Keratinocyte (primary cell): ENCODE measurements around the gene XPC. TPM values are rescaled to one million over a fixed set of nuclear protein-coding genes. Genes with fewer than 3 reads are reported as not detected.

Experiments
- DNase-seq: peaks from one replicate; pipeline ENCODE4 v3.0.0-alpha.2; 2011; ENCODE audit warnings: low read depth, missing footprints, low spot score
- FAIRE-seq: peaks from 2 replicates; lab custom pipeline; 2011; peaks lifted over from hg19 to GRCh38; lab: Jason Lieb, UNC
- H2AFZ ChIP-seq: 2 replicates; pipeline ENCODE4 v1.6.0; 2012; ENCODE audit warnings: low read length, control low read depth, inconsistent platforms; ENCODE audit not compliant: control insufficient read depth
- H3K27ac ChIP-seq: 2 replicates; pipeline ENCODE4 v1.5.1; 2011; ENCODE audit warnings: low read length; ENCODE audit not compliant: control insufficient read depth, insufficient read depth
- H3K27me3 ChIP-seq: 3 replicates; pipeline ENCODE4 v1.6.0; 2011; ENCODE audit warnings: low read length; ENCODE audit not compliant: control insufficient read depth, insufficient read depth; ENCODE audit errors: extremely low read depth
- H3K36me3 ChIP-seq, 2 experiments: 2 replicates in 1 of 2; 3 replicates in 1 of 2; pipeline ENCODE4 v1.5.1; 2011; ENCODE audit warnings: low read length in 2 of 2, mild to moderate bottlenecking in 1 of 2; ENCODE audit not compliant: control insufficient read depth in 2 of 2, insufficient read depth in 2 of 2; ENCODE audit errors: extremely low read depth in 1 of 2
- H3K4me1 ChIP-seq: 3 replicates; pipeline ENCODE4 v1.5.1; 2011; ENCODE audit warnings: low read length; ENCODE audit not compliant: control insufficient read depth, insufficient read depth; ENCODE audit errors: extremely low read depth
- H3K4me2 ChIP-seq: 3 replicates; pipeline ENCODE4 v1.6.0; 2011; ENCODE audit warnings: low read depth, low read length; ENCODE audit not compliant: control insufficient read depth, insufficient read depth; ENCODE audit errors: extremely low read depth
- H3K4me3 ChIP-seq, 3 experiments: fragments of 200-600 bp in 1 of 3; sonication (generic) in 1 of 3; 2 replicates in 2 of 3; 3 replicates in 1 of 3; pipeline ENCODE4 v1.5.1; 2011 to 2016; ENCODE audit warnings: low read length in 3 of 3, mild to moderate bottlenecking in 3 of 3, control low read depth in 2 of 3, inconsistent platforms in 1 of 3, low read depth in 1 of 3, mixed read lengths in 1 of 3, mixed run types in 1 of 3, moderate library complexity in 1 of 3; ENCODE audit not compliant: control insufficient read depth in 2 of 3, insufficient read depth in 2 of 3; ENCODE audit errors: extremely low read depth in 1 of 3
- H3K79me2 ChIP-seq: 2 replicates; pipeline ENCODE4 v1.6.0; 2012; ENCODE audit warnings: low read length; ENCODE audit not compliant: control insufficient read depth, insufficient read depth
- H3K9ac ChIP-seq: 3 replicates; pipeline ENCODE4 v1.6.0; 2011; ENCODE audit warnings: low read length; ENCODE audit not compliant: control insufficient read depth, insufficient read depth; ENCODE audit errors: extremely low read depth
- H3K9me1 ChIP-seq: 3 replicates; pipeline ENCODE4 v1.6.0; 2011; ENCODE audit warnings: low read length; ENCODE audit not compliant: control insufficient read depth, insufficient read depth; ENCODE audit errors: extremely low read depth
- H3K9me3 ChIP-seq: 2 replicates; pipeline ENCODE4 v1.5.1; 2012; ENCODE audit warnings: low read depth, low read length; ENCODE audit not compliant: control insufficient read depth
- H4K20me1 ChIP-seq: 3 replicates; pipeline ENCODE4 v1.6.0; 2011; ENCODE audit warnings: low read length; ENCODE audit not compliant: control insufficient read depth, insufficient read depth; ENCODE audit errors: extremely low read depth
- CTCF ChIP-seq, 3 experiments: IDR thresholded peaks in 1 of 3; conservative IDR thresholded peaks in 1 of 3; optimal IDR thresholded peaks in 1 of 3; 2 replicates in 2 of 3; 3 replicates in 1 of 3; pipeline versions ENCODE3 to v1.5.1; 2011; ENCODE audit warnings: low read length in 3 of 3, mild to moderate bottlenecking in 3 of 3, moderate library complexity in 2 of 3, control low read depth in 1 of 3, inconsistent platforms in 1 of 3; ENCODE audit not compliant: insufficient read depth in 2 of 3; ENCODE audit errors: extremely low read depth in 1 of 3
- EZH2 ChIP-seq: IDR thresholded peaks from one replicate; pipeline ENCODE4 v1.6.1; 2012; ENCODE audit warnings: inconsistent platforms, mild to moderate bottlenecking, low read length, moderate library complexity
- dilution Hi-C: fragments of 300-500 bp; cut with MboI; formaldehyde crosslinking; loops from one replicate; pipeline ENCODE4 v1.7.0; 2020; ENCODE audit warnings: low sequenced_read_pairs; ENCODE audit not compliant: extremely low pct_ligation_motif_present
- polyA plus RNA-seq, 5 experiments: library from polyadenylated mRNA; depleted of rRNA in 3 of 5; stranded (reverse) in 3 of 5; stranded (forward) in 1 of 5; unstranded in 1 of 5; fragments of >200 nt; gene quantifications; 1 replicate in 1 of 5; 2 replicates in 3 of 5; 3 replicates in 1 of 5; pipeline versions ENCODE4 v1.2.1 to v1.2.3, GENCODE V29; 2011 to 2012; ENCODE audit warnings: missing spikeins in 2 of 5, low read depth in 1 of 5, low replicate concordance in 1 of 5

Gene XPC
- polyA plus RNA-seq, 1 donor (not counting 4 experiments of a cell fraction or from before 2014, with no cell fraction given), result 24.9 TPM

GRCh38 chr3:14123308-14124222 is 54.8 kb downstream of the XPC start:
- Histone ChIP-seq H3K79me2 (peaks cover 59% of the 10 kb centered on the region), H3K9ac (peak overlapping the region; percentile 96), H3K9me3 (no peaks in the 10 kb centered on the region), H3K4me1 (peaks cover 43% of the 10 kb centered on the region), H3K27ac (peak overlapping the region; percentile 91), H4K20me1 (peaks cover 21% of the 10 kb centered on the region), H2AFZ (peak overlapping the region; percentile 75), H3K4me3 (peak overlapping the region; percentile 83 to 89 (median 86)), H3K9me1 (no peaks in the 10 kb centered on the region), H3K4me2 (peak overlapping the region; percentile 74), H3K36me3 (peaks cover 17 to 28% of the 10 kb centered on the region in 2 experiments), H3K27me3 (no peaks in the 10 kb centered on the region)
- DNase-seq (no peak), FAIRE-seq (no peak)
- dilution Hi-C loops, result no loop called here
- TF ChIP-seq EZH2, result no peak
- TF ChIP-seq CTCF (optimal IDR thresholded peaks at IDR 0.05 in 1 of 3, IDR thresholded peaks at IDR 0.05 in 1 of 3, conservative IDR thresholded peaks at IDR 0.05 in 1 of 3; ENCODE audit: extremely low read depth in 1 of 3, insufficient read depth in 2 of 3, low read length in 3 of 3), result peak; percentile 15 to 40 (median 36)

- H3K9me3 ChIP-seq, result no peaks in the 10 kb centered on the region
- DNase-seq (no peak), FAIRE-seq (no peak)
- dilution Hi-C loops, result no loop called here
- H2AFZ ChIP-seq, result no peak overlapping the region
- H3K4me3 ChIP-seq, result no peak overlapping the region
- peaks cover 42% of the 10 kb centered on the region for H3K4me1 ChIP-seq
- no peak for TF ChIP-seq EZH2
- no peak for TF ChIP-seq CTCF (optimal IDR thresholded peaks at IDR 0.05 in 1 of 3, IDR thresholded peaks at IDR 0.05 in 1 of 3, conservative IDR thresholded peaks at IDR 0.05 in 1 of 3; ENCODE audit: extremely low read depth in 1 of 3, insufficient read depth in 2 of 3, low read length in 3 of 3)
- H3K36me3 ChIP-seq, result peaks cover 11 to 20% of the 10 kb centered on the region in 2 experiments
- no peak overlapping the region for H3K9ac ChIP-seq
- peaks cover 15% of the 10 kb centered on the region for H4K20me1 ChIP-seq
- peak overlapping the region; percentile 74 for H3K4me2 ChIP-seq
- no peaks in the 10 kb centered on the region for H3K9me1 ChIP-seq
- no peak overlapping the region for H3K27ac ChIP-seq
- H3K79me2 ChIP-seq, result peaks cover 58% of the 10 kb centered on the region
- H3K27me3 ChIP-seq, result no peaks in the 10 kb centered on the region
These were observed 56.1 kb downstream of the XPC start for GRCh38 chr3:14122301-14122700.
